ENCODE measurements around the gene KCNJ6. TPM values are rescaled to one million over a fixed set of nuclear protein-coding genes. Genes with fewer than 3 reads are reported as not detected.

Gene KCNJ6
- total and polyA plus RNA-seq, 9 of the 15 experiments (the other 6 are each of a cell fraction or from before 2014, with no cell fraction given), result 0.06 to 0.21 (median 0.13) TPM; not detected in 1

- TF ChIP-seq TCF15 (CRISPR knock-in tag; IDR thresholded peaks at IDR 0.05) (0 out of 2 replicates have a peak, but pooled peaks have one; percentile 79), ZNF668 (CRISPR knock-in tag; IDR thresholded peaks at IDR 0.05) (peak; percentile 98), SIN3B (IDR thresholded peaks at IDR 0.05; ENCODE audit: low read depth) (no peak), BRD9 (IDR thresholded peaks at IDR 0.05; ENCODE audit: low read depth, partially characterized antibody) (no peak), ELK1 (CRISPR knock-in tag; IDR thresholded peaks at IDR 0.05) (no peak), ZNF232 (CRISPR knock-in tag; IDR thresholded peaks at IDR 0.05) (no peak), BCL6 (CRISPR knock-in tag; IDR thresholded peaks at IDR 0.05) (peak; percentile 89), ZNF79 (CRISPR knock-in tag; IDR thresholded peaks at IDR 0.05; ENCODE audit: low read depth) (peak; percentile 86), ZFPM2 (CRISPR knock-in tag; IDR thresholded peaks at IDR 0.05) (no peak), ZNF449 (CRISPR knock-in tag; IDR thresholded peaks at IDR 0.05) (peak; percentile 93), ZNF175 (CRISPR knock-in tag; IDR thresholded peaks at IDR 0.05; ENCODE audit: low read depth) (peak; percentile 99), ZNF140 (CRISPR knock-in tag; IDR thresholded peaks at IDR 0.05) (peak; percentile 75; the same call in 1 of the 2 replicates), ZNF212 (CRISPR knock-in tag; IDR thresholded peaks at IDR 0.05) (peak; percentile 94), NFRKB (IDR thresholded peaks at IDR 0.05; ENCODE audit: low read depth) (no peak), CCNT2 (IDR thresholded peaks at IDR 0.05; ENCODE audit: borderline replicate concordance, extremely low read depth, insufficient read length, low read depth, low read length) (no peak), EZH2 (IDR thresholded peaks at IDR 0.05; ENCODE audit: borderline replicate concordance, low read depth, low read length) (no peak), GTF3C2 (IDR thresholded peaks at IDR 0.05; ENCODE audit: borderline replicate concordance, extremely low read depth, insufficient read length) (no peak), SMAD3 (CRISPR knock-in tag; conservative IDR thresholded peaks at IDR 0.05) (peak; percentile 97), NFE2 (IDR thresholded peaks at IDR 0.05; ENCODE audit: low read depth) (peak; percentile 85), RBM14 (IDR thresholded peaks at IDR 0.05; ENCODE audit: borderline replicate concordance, insufficient read depth, low read depth, low read length) (no peak), THRB (CRISPR knock-in tag; conservative IDR thresholded peaks at IDR 0.05) (peak; percentile 94)
Measured at GRCh38 chr21:37566790-37567615, 349.3 kb downstream of the KCNJ6 start (continued).

Data from K562 (cell line).